Activated naive CD8-positive, alpha-beta T cell treated with anti-CD3 and anti-CD28 coated beads, Interleukin-2, amount 10 ng/mL, durations not matched to agents 7 days and 5 days (primary cell): ENCODE measurements around the gene PABPN1L. TPM values are rescaled to one million over a fixed set of nuclear protein-coding genes. Genes with fewer than 3 reads are reported as not detected.

Experiments
- ATAC-seq: fragments of 150-1000 bp; cut with Tn5 transposase; one replicate; pipeline ENCODE4 v1.10.0; 2021; ENCODE audit warnings: low read depth, moderate library complexity
- POLR2A ChIA-PET: fragments of 350-600 bp; sonication (Branson Sonifier 250); formaldehyde crosslinking; loops from one replicate; lab custom pipeline; 2021; ENCODE audit warnings: antibody characterized with exemption; lab: Charles Lee
- DNase-seq: peaks from one replicate; pipeline ENCODE4 v3.0.0; 2021
- H3K27ac Mint-ChIP-seq: one replicate; pipeline ENCODE4 v1.8.0; 2022; ENCODE audit warnings: mild to moderate bottlenecking, mixed read lengths
- H3K27me3 Mint-ChIP-seq: one replicate; pipeline ENCODE4 v1.8.0; 2022; ENCODE audit warnings: mild to moderate bottlenecking, moderate library complexity, mixed read lengths
- H3K36me3 Mint-ChIP-seq: one replicate; pipeline ENCODE4 v1.8.0; 2021; ENCODE audit warnings: mild to moderate bottlenecking, mixed read lengths
- H3K4me1 Mint-ChIP-seq: one replicate; pipeline ENCODE4 v1.8.0; 2021; ENCODE audit warnings: mixed read lengths
- H3K4me3 Mint-ChIP-seq: one replicate; pipeline ENCODE4 v1.8.0; 2022; ENCODE audit warnings: mild to moderate bottlenecking, moderate library complexity, mixed read lengths
- H3K9me3 Mint-ChIP-seq: one replicate; pipeline ENCODE4 v1.8.0; 2021; ENCODE audit warnings: mixed read lengths
- total RNA-seq, 2 experiments: library from RNA; stranded (reverse); gene quantifications; one replicate each; pipeline ENCODE4 v1.2.3, GENCODE V29; 2021

PABPN1L gene
- total RNA-seq, 2 experiments from 2014 or later: not detected

- POLR2A ChIA-PET: interaction anchor here (0.8 kb wide), 1 partner anchor 52 kb away, joined by 3 read pairs; the partner anchor contains the start of gene APRT
- H3K27ac Mint-ChIP-seq: no peak overlapping the region
- no peaks in the 10 kb centered on the region for H3K36me3 Mint-ChIP-seq
- H3K4me1 Mint-ChIP-seq: peaks cover 2% of the 10 kb centered on the region
- H3K27me3 Mint-ChIP-seq: no peaks in the 10 kb centered on the region
- DNase-seq (no peak), ATAC-seq (no peak)
- H3K9me3 Mint-ChIP-seq: no peaks in the 10 kb centered on the region
- H3K4me3 Mint-ChIP-seq: no peak overlapping the region
These were observed 3.0 kb downstream of the PABPN1L start for GRCh38 chr16:88863426-88863825.

- no peaks in the 10 kb centered on the region for H3K27me3 Mint-ChIP-seq
- H3K4me3 Mint-ChIP-seq: no peak overlapping the region
- no peaks in the 10 kb centered on the region for H3K36me3 Mint-ChIP-seq
- no peak overlapping the region for H3K27ac Mint-ChIP-seq
- peaks cover 4% of the 10 kb centered on the region for H3K4me1 Mint-ChIP-seq
- ATAC-seq (no peak), DNase-seq (no peak)
- POLR2A ChIA-PET: no interaction called here
- H3K9me3 Mint-ChIP-seq: no peaks in the 10 kb centered on the region
These were observed 3.5 kb downstream of the PABPN1L start for GRCh38 chr16:88862968-88863367.

GRCh38 chr16:88861359-88861758 is 5.1 kb downstream of the PABPN1L start:
- no peaks in the 10 kb centered on the region for H3K9me3 Mint-ChIP-seq
- H3K4me1 Mint-ChIP-seq: peaks cover 8% of the 10 kb centered on the region
- H3K36me3 Mint-ChIP-seq: no peaks in the 10 kb centered on the region
- ATAC-seq (no peak), DNase-seq (no peak)
- H3K27ac Mint-ChIP-seq: no peak overlapping the region
- H3K4me3 Mint-ChIP-seq: no peak overlapping the region
- POLR2A ChIA-PET: no interaction called here
- H3K27me3 Mint-ChIP-seq: no peaks in the 10 kb centered on the region

GRCh38 chr16:88859381-88860091 is 6.9 kb downstream of the PABPN1L start:
- Mint-ChIP-seq H3K36me3 (peaks cover 2% of the 10 kb centered on the region), H3K4me1 (peaks cover 19% of the 10 kb centered on the region), H3K4me3 (no peak overlapping the region), H3K27ac (no peak overlapping the region), H3K9me3 (no peaks in the 10 kb centered on the region), H3K27me3 (no peaks in the 10 kb centered on the region)
- no peak for DNase-seq
- POLR2A ChIA-PET: no interaction called here
- no peak for ATAC-seq

- H3K36me3 Mint-ChIP-seq: peaks cover 2% of the 10 kb centered on the region
- peak; percentile 80 for DNase-seq
- POLR2A ChIA-PET: interaction anchor here (0.5 to 2.3 kb wide), 16 partner anchors 37 to 1090 kb away, joined by 3 to 15 read pairs (median 4); partner anchors contain the start of genes ACSF3 and APRT
- peak overlapping the region; percentile 95 for H3K4me3 Mint-ChIP-seq
- H3K27me3 Mint-ChIP-seq: no peaks in the 10 kb centered on the region
- ATAC-seq: peak; percentile 70
- H3K27ac Mint-ChIP-seq: peak overlapping the region; percentile 93
- no peaks in the 10 kb centered on the region for H3K9me3 Mint-ChIP-seq
- H3K4me1 Mint-ChIP-seq: peaks cover 21% of the 10 kb centered on the region
These were observed 8.6 kb downstream of the PABPN1L start for GRCh38 chr16:88857728-88858339.

- H3K36me3 Mint-ChIP-seq: peaks cover 2% of the 10 kb centered on the region
- H3K4me3 Mint-ChIP-seq: peak within 1 kb of the TSS; percentile 95
These were observed 9.4 kb downstream of the PABPN1L start, which contains the start of the genes GALNS and TRAPPC2L for GRCh38 chr16:88856828-88857727. TSS of gene GALNS (minus strand) at chr16:88856947. CDS start at chr16:88856877, 70 bp downstream. TSS of gene TRAPPC2L (plus strand) at chr16:88857127. CDS start at chr16:88857151, 24 bp downstream.

GRCh38 chr16:88856122-88856827 is 10.2 kb downstream of the PABPN1L start:
- peaks cover 21% of the 10 kb centered on the region for H3K4me1 Mint-ChIP-seq
- ATAC-seq (peak; percentile 50), DNase-seq (peak; percentile 47)
- POLR2A ChIA-PET: interaction anchor here (0.9 to 2.3 kb wide), 6 partner anchors 43 to 362 kb away, joined by 3 to 12 read pairs (median 5); partner anchors contain the start of genes APRT, CDH15 and ZNF778
- peak overlapping the region; percentile 93 for H3K27ac Mint-ChIP-seq
- H3K4me3 Mint-ChIP-seq: peak overlapping the region; percentile 95
- no peaks in the 10 kb centered on the region for H3K27me3 Mint-ChIP-seq
- no peaks in the 10 kb centered on the region for H3K9me3 Mint-ChIP-seq
- H3K36me3 Mint-ChIP-seq: peaks cover 2% of the 10 kb centered on the region

More at GRCh38 chr16:88856828-88857727, 9.4 kb downstream of the PABPN1L start, which contains the start of the genes GALNS and TRAPPC2L:
- no peaks in the 10 kb centered on the region for H3K27me3 Mint-ChIP-seq
- H3K9me3 Mint-ChIP-seq: no peaks in the 10 kb centered on the region
- peak within 1 kb of the TSS; percentile 93 for H3K27ac Mint-ChIP-seq
- DNase-seq (peak; percentile 100), ATAC-seq (peak; percentile 79)
- peaks cover 21% of the 10 kb centered on the region for H3K4me1 Mint-ChIP-seq
- POLR2A ChIA-PET: interaction anchor here (0.6 to 2.3 kb wide), 15 partner anchors 37 to 906 kb away, joined by 3 to 15 read pairs (median 4); partner anchors contain the start of genes ACSF3, APRT, CDH15 and ZNF778

- peak overlapping the region; percentile 70 for H3K4me3 Mint-ChIP-seq
- peaks cover 2% of the 10 kb centered on the region for H3K36me3 Mint-ChIP-seq
- H3K27me3 Mint-ChIP-seq: no peaks in the 10 kb centered on the region
- ATAC-seq (no peak), DNase-seq (no peak)
- POLR2A ChIA-PET: no interaction called here
- peak overlapping the region; percentile 67 for H3K27ac Mint-ChIP-seq
- H3K9me3 Mint-ChIP-seq: no peaks in the 10 kb centered on the region
- H3K4me1 Mint-ChIP-seq: peaks cover 21% of the 10 kb centered on the region
These were observed 10.7 kb downstream of the PABPN1L start for GRCh38 chr16:88855736-88856121.

GRCh38 chr16:88855176-88855575 is 11.3 kb downstream of the PABPN1L start:
- Mint-ChIP-seq H3K4me3 (peak overlapping the region; percentile 66), H3K27ac (peak overlapping the region; percentile 70), H3K36me3 (peaks cover 2% of the 10 kb centered on the region), H3K9me3 (no peaks in the 10 kb centered on the region), H3K4me1 (peaks cover 21% of the 10 kb centered on the region), H3K27me3 (no peaks in the 10 kb centered on the region)
- ATAC-seq (no peak), DNase-seq (no peak)
- POLR2A ChIA-PET: interaction anchor here (0.5 kb wide), 1 partner anchor 384 kb away, joined by 3 read pairs; no protein-coding TSS in a partner anchor

GRCh38 chr16:88854306-88855111 is 12.0 kb downstream of the PABPN1L start:
- POLR2A ChIA-PET: interaction anchor here (0.5 kb wide), 1 partner anchor 385 kb away, joined by 3 read pairs; no protein-coding TSS in a partner anchor
- DNase-seq: peak; percentile 50
- H3K4me3 Mint-ChIP-seq: peak overlapping the region; percentile 35
- no peaks in the 10 kb centered on the region for H3K9me3 Mint-ChIP-seq
- H3K36me3 Mint-ChIP-seq: peaks cover 2% of the 10 kb centered on the region
- H3K4me1 Mint-ChIP-seq: peaks cover 21% of the 10 kb centered on the region
- ATAC-seq: peak; percentile 5
- H3K27me3 Mint-ChIP-seq: no peaks in the 10 kb centered on the region
- H3K27ac Mint-ChIP-seq: no peak overlapping the region

- Mint-ChIP-seq H3K27ac (no peak overlapping the region), H3K4me3 (no peak overlapping the region), H3K27me3 (no peaks in the 10 kb centered on the region), H3K4me1 (peaks cover 19% of the 10 kb centered on the region), H3K9me3 (no peaks in the 10 kb centered on the region), H3K36me3 (peaks cover 2% of the 10 kb centered on the region)
- POLR2A ChIA-PET: interaction anchor here (0.7 kb wide), 1 partner anchor 511 kb away, joined by 4 read pairs; no protein-coding TSS in a partner anchor
- DNase-seq (no peak), ATAC-seq (no peak)
These were observed 13.0 kb downstream of the PABPN1L start for GRCh38 chr16:88853325-88853941.
